Activated CD8-positive, alpha-beta T cell treated with anti-CD3 and anti-CD28 coated beads for 36 hours (primary cell): ENCODE measurements around the gene IL17B. TPM values are rescaled to one million over a fixed set of nuclear protein-coding genes. Genes with fewer than 3 reads are reported as not detected.

Experiments
- ATAC-seq: fragments of 200-7000 bp; cut with Tn5 transposase; one replicate; pipeline ENCODE4 v1.10.0; 2021; ENCODE audit warnings: mild to moderate bottlenecking, moderate library complexity
- CTCF ChIA-PET: fragments of 350-600 bp; sonication (Branson Sonifier 250); formaldehyde crosslinking; loops from one replicate; lab custom pipeline; 2021; ENCODE audit warnings: antibody characterized with exemption; lab: Charles Lee
- POLR2A ChIA-PET: fragments of 350-600 bp; sonication (Branson Sonifier 250); formaldehyde crosslinking; loops from one replicate; lab custom pipeline; 2021; ENCODE audit warnings: antibody characterized with exemption; lab: Charles Lee
- DNase-seq: peaks from one replicate; pipeline ENCODE4 v3.0.0-alpha.2; 2020
- H3K27ac Mint-ChIP-seq: one replicate; pipeline ENCODE4 v1.8.0; 2021; ENCODE audit warnings: mild to moderate bottlenecking, mixed read lengths
- H3K27me3 Mint-ChIP-seq: one replicate; pipeline ENCODE4 v1.8.0; 2021; ENCODE audit warnings: mixed read lengths
- H3K36me3 Mint-ChIP-seq: one replicate; pipeline ENCODE4 v1.8.0; 2021; ENCODE audit warnings: low read depth, mixed read lengths
- H3K4me1 Mint-ChIP-seq: one replicate; pipeline ENCODE4 v1.8.0; 2021; ENCODE audit warnings: low read depth, mixed read lengths
- H3K4me3 Mint-ChIP-seq: one replicate; pipeline ENCODE4 v1.8.0; 2021; ENCODE audit warnings: mild to moderate bottlenecking, moderate library complexity, mixed read lengths
- H3K9me3 Mint-ChIP-seq: one replicate; pipeline ENCODE4 v1.8.0; 2021; ENCODE audit warnings: mixed read lengths
- CTCF ChIP-seq: fragments of 200-600 bp; IDR thresholded peaks from one replicate; pipeline ENCODE4 v1.8.0; 2022; ENCODE audit warnings: antibody characterized with exemption, mild to moderate bottlenecking
- intact Hi-C: fragments of 100-400 bp; cut with micrococcal nuclease; formaldehyde crosslinking; loops from one replicate; pipeline ENCODE4 v1.10.0; 2022
- total RNA-seq, 2 experiments: library from RNA; stranded (reverse); gene quantifications; one replicate each; pipeline ENCODE4 v1.2.3, GENCODE V29; 2021

Gene IL17B
- total RNA-seq = not detected

- Mint-ChIP-seq H3K9me3 (no peaks in the 10 kb centered on the region), H3K27ac (no peak within 1 kb of the TSS), H3K27me3 (no peaks in the 10 kb centered on the region), H3K36me3 (no peaks in the 10 kb centered on the region), H3K4me1 (peaks cover 4% of the 10 kb centered on the region), H3K4me3 (no peak within 1 kb of the TSS)
- DNase-seq = no peak
- ChIA-PET POLR2A (interaction anchor here (1.1 kb wide), 1 partner anchor 24 kb away, joined by 3 read pairs; no protein-coding TSS in a partner anchor), CTCF (interaction anchor here (0.6 to 4.5 kb wide), 6 partner anchors 7 to 187 kb away, joined by 3 to 43 read pairs (median 5); no protein-coding TSS in a partner anchor)
- intact Hi-C loops = no loop called here
- TF ChIP-seq CTCF = no peak
- no peak for ATAC-seq
Observed at GRCh38 chr5:149379177-149379761, at the start of gene IL17B. TSS of gene IL17B (minus strand) at chr5:149379292. CDS start at chr5:149379225, 67 bp downstream.

GRCh38 chr5:149428032-149428431 lies 48.9 kb upstream of the IL17B start:
- intact Hi-C loops = no loop called here
- POLR2A ChIA-PET = interaction anchor here (0.7 kb wide), 1 partner anchor 9 kb away, joined by 3 read pairs; no protein-coding TSS in a partner anchor
- TF ChIP-seq CTCF = no peak
- no peak for DNase-seq
- Mint-ChIP-seq H3K4me1 (peaks cover 7% of the 10 kb centered on the region), H3K36me3 (no peaks in the 10 kb centered on the region), H3K27ac (no peak overlapping the region), H3K27me3 (no peaks in the 10 kb centered on the region), H3K9me3 (no peaks in the 10 kb centered on the region), H3K4me3 (no peak overlapping the region)
- CTCF ChIA-PET = interaction anchor here (1.7 to 2.4 kb wide), 3 partner anchors 19 to 110 kb away, joined by 5 to 8 read pairs (median 6); no protein-coding TSS in a partner anchor
- no peak for ATAC-seq

GRCh38 chr5:149427374-149427773 lies 48.3 kb upstream of the IL17B start:
- intact Hi-C loops = no loop called here
- no peak for ATAC-seq
- CTCF ChIA-PET = interaction anchor here (1.3 to 1.7 kb wide), 2 partner anchors 14 to 109 kb away, joined by 3 to 5 read pairs; no protein-coding TSS in a partner anchor

GRCh38 chr5:149426931-149427330 lies 47.8 kb upstream of the IL17B start:
- Mint-ChIP-seq H3K4me1 (peaks cover 7% of the 10 kb centered on the region), H3K9me3 (no peaks in the 10 kb centered on the region), H3K27ac (no peak overlapping the region), H3K27me3 (no peaks in the 10 kb centered on the region), H3K36me3 (no peaks in the 10 kb centered on the region), H3K4me3 (no peak overlapping the region)
- POLR2A ChIA-PET = no interaction called here
- DNase-seq (no peak), ATAC-seq (no peak)
- CTCF ChIA-PET = interaction anchor here (1.3 kb wide), 1 partner anchor 15 kb away, joined by 3 read pairs; no protein-coding TSS in a partner anchor
- no peak for TF ChIP-seq CTCF
- intact Hi-C loops = no loop called here

More at GRCh38 chr5:149427374-149427773, 48.3 kb upstream of the IL17B start:
- Mint-ChIP-seq H3K9me3 (no peaks in the 10 kb centered on the region), H3K27me3 (no peaks in the 10 kb centered on the region), H3K27ac (no peak overlapping the region), H3K36me3 (no peaks in the 10 kb centered on the region), H3K4me3 (no peak overlapping the region), H3K4me1 (peaks cover 7% of the 10 kb centered on the region)
- POLR2A ChIA-PET = no interaction called here
- no peak for DNase-seq
- no peak for TF ChIP-seq CTCF

- ATAC-seq (no peak), DNase-seq (no peak)
- Mint-ChIP-seq H3K27me3 (no peaks in the 10 kb centered on the region), H3K36me3 (no peaks in the 10 kb centered on the region), H3K27ac (no peak overlapping the region), H3K4me1 (peaks cover under 1% of the 10 kb centered on the region), H3K9me3 (no peaks in the 10 kb centered on the region), H3K4me3 (no peak overlapping the region)
- ChIA-PET POLR2A (no interaction called here), CTCF (interaction anchor here (1.0 to 5.0 kb wide), 5 partner anchors 8 to 111 kb away, joined by 3 to 17 read pairs (median 5); no protein-coding TSS in a partner anchor)
- no peak for TF ChIP-seq CTCF
- intact Hi-C loops = no loop called here
Observed at GRCh38 chr5:149425729-149426128, 46.6 kb upstream of the IL17B start.
